ENCODE data around the gene KRT6C.
"Not testable (repeated sequence)": the region's sequence is repeated elsewhere in the genome, so short reads cannot be mapped to it uniquely, and the experiment has no call there.

KRT6C gene

GRCh38 chr12:52494100-52494499 is 20.5 kb upstream of the KRT6C start:
- H3K4me2 ChIP-seq (ENCODE audit: low read length), result no peak overlapping the region
- no peak for TF ChIP-seq CTCF (IDR thresholded peaks at IDR 0.05; ENCODE audit: low read length)
- TF ChIP-seq EZH2 (IDR thresholded peaks at IDR 0.05; ENCODE audit: borderline replicate concordance, low read length), result no peak
- H3K79me2 ChIP-seq (ENCODE audit: insufficient read depth, low read length), result no peaks in the 10 kb centered on the region
- H3K27ac ChIP-seq (ENCODE audit: low read depth, low read length, poor library complexity, severe bottlenecking), result no peak overlapping the region
- H3K9ac ChIP-seq (ENCODE audit: low read length), result no peak overlapping the region
- H3K9me3 ChIP-seq (ENCODE audit: low read length), result no peaks in the 10 kb centered on the region
- no peak overlapping the region for H2AFZ ChIP-seq (ENCODE audit: low read length)
- no peaks in the 10 kb centered on the region for H3F3A ChIP-seq (ENCODE audit: insufficient read depth, low read length)
- H3K4me1 ChIP-seq (ENCODE audit: insufficient read depth, low read length, severe bottlenecking), result no peaks in the 10 kb centered on the region
- H3K9me2 ChIP-seq (ENCODE audit: low read depth, low read length), result no peaks in the 10 kb centered on the region
- H3K4me3 ChIP-seq (ENCODE audit: low read depth, low read length, poor library complexity, severe bottlenecking), result no peak overlapping the region
- no peaks in the 10 kb centered on the region for H4K20me1 ChIP-seq (ENCODE audit: insufficient read depth, low read length)
- H3K27me3 ChIP-seq (ENCODE audit: insufficient read depth, low read length), result no peaks in the 10 kb centered on the region
- no peaks in the 10 kb centered on the region for H3K36me3 ChIP-seq (ENCODE audit: insufficient read depth, low read length)

- no peak within 1 kb of the TSS for H3K4me3 ChIP-seq (ENCODE audit: low read depth, low read length, poor library complexity, severe bottlenecking)
- H2AFZ ChIP-seq (ENCODE audit: low read length), result no peak within 1 kb of the TSS
- no peak within 1 kb of the TSS for H3K27ac ChIP-seq (ENCODE audit: low read depth, low read length, poor library complexity, severe bottlenecking)
- H3K4me1 ChIP-seq (ENCODE audit: insufficient read depth, low read length, severe bottlenecking), result no peaks in the 10 kb centered on the region
- no peak within 1 kb of the TSS for H3K4me2 ChIP-seq (ENCODE audit: low read length)
- H4K20me1 ChIP-seq (ENCODE audit: insufficient read depth, low read length), result no peaks in the 10 kb centered on the region
- H3K79me2 ChIP-seq (ENCODE audit: insufficient read depth, low read length), result no peaks in the 10 kb centered on the region
- H3K27me3 ChIP-seq (ENCODE audit: insufficient read depth, low read length), result no peaks in the 10 kb centered on the region
- no peaks in the 10 kb centered on the region for H3F3A ChIP-seq (ENCODE audit: insufficient read depth, low read length)
- no peaks in the 10 kb centered on the region for H3K9me2 ChIP-seq (ENCODE audit: low read depth, low read length)
- no peaks in the 10 kb centered on the region for H3K9me3 ChIP-seq (ENCODE audit: low read length)
- H3K9ac ChIP-seq (ENCODE audit: low read length), result no peak within 1 kb of the TSS
- H3K36me3 ChIP-seq (ENCODE audit: insufficient read depth, low read length), result no peaks in the 10 kb centered on the region
- TF ChIP-seq EZH2 (IDR thresholded peaks at IDR 0.05; ENCODE audit: borderline replicate concordance, low read length) (no peak), CTCF (IDR thresholded peaks at IDR 0.05; ENCODE audit: low read length) (no peak)
Observed at GRCh38 chr12:52493172-52493571, 19.6 kb upstream of the KRT6C start, which contains the start of gene KRT6A. TSS of gene KRT6A (minus strand) at chr12:52493257. CDS start at chr12:52493188, 69 bp downstream.

- H3K9me3 ChIP-seq (ENCODE audit: low read length); H3K4me1 ChIP-seq (ENCODE audit: insufficient read depth, low read length, severe bottlenecking); H3F3A ChIP-seq (ENCODE audit: insufficient read depth, low read length); H3K36me3 ChIP-seq (ENCODE audit: insufficient read depth, low read length); H3K9me2 ChIP-seq (ENCODE audit: low read depth, low read length); H3K79me2 ChIP-seq (ENCODE audit: insufficient read depth, low read length); H3K27ac ChIP-seq (ENCODE audit: low read depth, low read length, poor library complexity, severe bottlenecking); H2AFZ ChIP-seq (ENCODE audit: low read length); H3K27me3 ChIP-seq (ENCODE audit: insufficient read depth, low read length); H4K20me1 ChIP-seq (ENCODE audit: insufficient read depth, low read length); H3K9ac ChIP-seq (ENCODE audit: low read length); H3K4me2 ChIP-seq (ENCODE audit: low read length); H3K4me3 ChIP-seq (ENCODE audit: low read depth, low read length, poor library complexity, severe bottlenecking): not testable (repeated sequence)
Observed at GRCh38 chr12:52492405-52492804, 18.8 kb upstream of the KRT6C start.

GRCh38 chr12:52491495-52491894 is 17.9 kb upstream of the KRT6C start:
- not testable (repeated sequence) for H3K79me2 ChIP-seq (ENCODE audit: insufficient read depth, low read length); H3K27ac ChIP-seq (ENCODE audit: low read depth, low read length, poor library complexity, severe bottlenecking); H2AFZ ChIP-seq (ENCODE audit: low read length); H3K9ac ChIP-seq (ENCODE audit: low read length); H3K36me3 ChIP-seq (ENCODE audit: insufficient read depth, low read length); H3K4me2 ChIP-seq (ENCODE audit: low read length); H3K9me2 ChIP-seq (ENCODE audit: low read depth, low read length); H3K27me3 ChIP-seq (ENCODE audit: insufficient read depth, low read length); H3F3A ChIP-seq (ENCODE audit: insufficient read depth, low read length); H3K4me1 ChIP-seq (ENCODE audit: insufficient read depth, low read length, severe bottlenecking); H4K20me1 ChIP-seq (ENCODE audit: insufficient read depth, low read length); H3K9me3 ChIP-seq (ENCODE audit: low read length); H3K4me3 ChIP-seq (ENCODE audit: low read depth, low read length, poor library complexity, severe bottlenecking)
